GM23248 (cell line): ENCODE data around the gene LIX1L. TPM values are rescaled to one million over a fixed set of nuclear protein-coding genes. Genes with fewer than 3 reads are reported as not detected.

Source experiments
- DNase-seq: peaks from one replicate; pipeline ENCODE4 v3.0.0-alpha.2; 2015
- H2AFZ ChIP-seq: fragments of 200-600 bp; sonication (generic); 2 replicates; pipeline ENCODE4 v1.6.1; 2016; ENCODE audit warnings: antibody characterized with exemption
- H3F3A ChIP-seq: fragments of 200-600 bp; sonication (generic); 2 replicates; pipeline ENCODE4 v1.6.1; 2016; ENCODE audit warnings: mild to moderate bottlenecking, antibody characterized with exemption, mixed run types; ENCODE audit not compliant: insufficient read depth
- H3K27ac ChIP-seq: fragments of 200-600 bp; sonication (generic); 2 replicates; pipeline ENCODE4 v1.5.1; 2016; ENCODE audit warnings: mild to moderate bottlenecking
- H3K27me3 ChIP-seq: fragments of 200-600 bp; sonication (generic); replicated peaks from 2 replicates; pipeline ENCODE4 v1.6.1; 2016; ENCODE audit warnings: mild to moderate bottlenecking; ENCODE audit not compliant: insufficient read depth
- H3K36me3 ChIP-seq: fragments of 200-600 bp; sonication (generic); 2 replicates; pipeline ENCODE4 v1.6.1; 2016; ENCODE audit warnings: low read depth, mild to moderate bottlenecking
- H3K4me1 ChIP-seq: fragments of 200-600 bp; sonication (generic); 2 replicates; pipeline ENCODE4 v1.6.1; 2016; ENCODE audit warnings: mild to moderate bottlenecking; ENCODE audit not compliant: insufficient read depth
- H3K4me2 ChIP-seq: fragments of 200-600 bp; sonication (generic); one replicate; pipeline ENCODE4 v1.6.1; 2016; ENCODE audit warnings: mild to moderate bottlenecking; ENCODE audit not compliant: unreplicated experiment
- H3K4me3 ChIP-seq: fragments of 200-600 bp; sonication (generic); 2 replicates; pipeline ENCODE4 v1.5.1; 2016; ENCODE audit warnings: mild to moderate bottlenecking
- H3K79me2 ChIP-seq: fragments of 200-600 bp; sonication (generic); 2 replicates; pipeline ENCODE4 v1.6.1; 2016; ENCODE audit warnings: mild to moderate bottlenecking; ENCODE audit not compliant: insufficient read depth
- H3K9ac ChIP-seq: fragments of 200-600 bp; sonication (generic); 2 replicates; pipeline ENCODE4 v1.6.1; 2016; ENCODE audit warnings: mild to moderate bottlenecking
- H3K9me2 ChIP-seq: fragments of 200-600 bp; sonication (generic); 2 replicates; pipeline ENCODE4 v1.6.1; 2016; ENCODE audit warnings: mixed run types, mild to moderate bottlenecking, moderate library complexity; ENCODE audit not compliant: insufficient read depth
- H3K9me3 ChIP-seq: fragments of 200-600 bp; sonication (generic); one replicate; pipeline ENCODE4 v1.6.1; 2017; ENCODE audit warnings: low read depth
- H4K20me1 ChIP-seq: fragments of 200-600 bp; sonication (generic); 2 replicates; pipeline ENCODE4 v1.6.0; 2016; ENCODE audit not compliant: insufficient read depth
- EZH2 ChIP-seq: fragments of 200-600 bp; sonication (generic); IDR thresholded peaks from 2 replicates; pipeline ENCODE4 v1.6.1; 2018; ENCODE audit warnings: antibody characterized with exemption, mild to moderate bottlenecking; ENCODE audit not compliant: insufficient read depth, poor library complexity, severe bottlenecking
- EZH2phosphoT487 ChIP-seq: fragments of 200-600 bp; sonication (generic); IDR thresholded peaks from 2 replicates; pipeline ENCODE4 v1.6.1; 2018; ENCODE audit warnings: antibody characterized with exemption, moderate library complexity, mild to moderate bottlenecking, low read depth; ENCODE audit not compliant: insufficient read depth
- WGBS, 2 experiments: methylation state at CpG; one replicate each; pipeline ENCODE4 v1.1.6; 2015 to 2017; ENCODE audit warnings: low lambda C conversion rate in 2 of 2, low coverage in 1 of 2; ENCODE audit errors: missing lambda C conversion rate in 2 of 2; 5-methylcytosine and 5-hydroxymethylcytosine counted together
- in situ Hi-C: fragments of 300-500 bp; cut with MboI; formaldehyde crosslinking; loops from 2 replicates; pipeline ENCODE4 v1.15.0; 2020
- polyA plus RNA-seq: library from polyadenylated mRNA; unstranded; fragments of >200 nt; fragmentation: Nextera tagmentation; extraction: Ambion mirVana; gene quantifications from 2 replicates; pipeline ENCODE4 v1.2.1, GENCODE V29; 2016
- total RNA-seq: library from RNA; depleted of rRNA; stranded (reverse); fragments of >200 nt; shearing (Covaris generic); gene quantifications from 2 replicates; pipeline ENCODE4 v1.2.3, GENCODE V29; 2014; rRNA removed

The LIX1L gene
- total and polyA plus RNA-seq, 2 experiments from 2014 or later: 18.3 to 36.5 TPM

GRCh38 chr1:145884675-145885074 is 73.1 kb downstream of the LIX1L start:
- peak; percentile 88 for DNase-seq
- no peaks in the 10 kb centered on the region for H3K79me2 ChIP-seq
- H3K4me1 ChIP-seq: peaks cover 15% of the 10 kb centered on the region
- no peaks in the 10 kb centered on the region for H3K27me3 ChIP-seq
- WGBS, 2 experiments: 81 to 100% methylated on average over 1 of the region's 1 CpG
- no peak overlapping the region for H3K9ac ChIP-seq
- H4K20me1 ChIP-seq: no peaks in the 10 kb centered on the region
- H3K36me3 ChIP-seq: no peaks in the 10 kb centered on the region
- no peak overlapping the region for H2AFZ ChIP-seq
- no peak overlapping the region for H3K4me3 ChIP-seq
- peaks cover 17% of the 10 kb centered on the region; the same call in 1 of the 2 replicates for H3F3A ChIP-seq
- H3K9me3 ChIP-seq: no peaks in the 10 kb centered on the region
- in situ Hi-C loops: no loop called here
- TF ChIP-seq EZH2: no peak
- no peak for TF ChIP-seq EZH2phosphoT487
- H3K27ac ChIP-seq: peak overlapping the region; percentile 38
- H3K9me2 ChIP-seq: no peaks in the 10 kb centered on the region
- peak overlapping the region; percentile 81 for H3K4me2 ChIP-seq

Other genes starting within 250 kb of the LIX1L start
- gene CD160, start 238.5 kb downstream of the LIX1L start, total RNA-seq: not detected in 2 replicates
- 0.25 and 0.33 TPM in 2 replicates for gene CD160, start 238.5 kb downstream of the LIX1L start, polyA plus RNA-seq
- gene RNF115, start 133.9 kb downstream of the LIX1L start, total RNA-seq: 14.5 and 14.8 TPM in 2 replicates
- gene RNF115, start 133.9 kb downstream of the LIX1L start, polyA plus RNA-seq: 13.9 and 14.2 TPM in 2 replicates
- gene POLR3C, start 133.8 kb downstream of the LIX1L start, total RNA-seq: 23.1 and 42.2 TPM in 2 replicates
- 38.4 and 39.0 TPM in 2 replicates for gene POLR3C, start 133.8 kb downstream of the LIX1L start, polyA plus RNA-seq
- 5.9 and 12.0 TPM in 2 replicates for gene NUDT17, start 112.4 kb downstream of the LIX1L start, total RNA-seq
- gene NUDT17, start 112.4 kb downstream of the LIX1L start, polyA plus RNA-seq: 7.8 and 9.5 TPM in 2 replicates
- gene PIAS3, start 98.9 kb downstream of the LIX1L start, total RNA-seq: 22.2 and 32.5 TPM in 2 replicates
- gene PIAS3, start 98.9 kb downstream of the LIX1L start, polyA plus RNA-seq: 58.3 and 63.0 TPM in 2 replicates
- gene ANKRD35, start 72.2 kb downstream of the LIX1L start, total RNA-seq: 0.38 and 0.65 TPM in 2 replicates
- 3.4 and 3.5 TPM in 2 replicates for gene ANKRD35, start 72.2 kb downstream of the LIX1L start, polyA plus RNA-seq
- 0.13 and 0.65 TPM in 2 replicates for gene ITGA10, start 48.0 kb downstream of the LIX1L start, total RNA-seq
- gene ITGA10, start 48.0 kb downstream of the LIX1L start, polyA plus RNA-seq: 0.31 and 0.35 TPM in 2 replicates
- 32.2 and 34.5 TPM in 2 replicates for gene PEX11B, start 39.3 kb downstream of the LIX1L start, total RNA-seq
- 37.1 and 37.9 TPM in 2 replicates for gene PEX11B, start 39.3 kb downstream of the LIX1L start, polyA plus RNA-seq
- gene RBM8A, start 30.5 kb downstream of the LIX1L start, total RNA-seq: 112 and 127 TPM in 2 replicates
- gene RBM8A, start 30.5 kb downstream of the LIX1L start, polyA plus RNA-seq: 204 and 210 TPM in 2 replicates
- gene ANKRD34A, start 6.6 kb upstream of the LIX1L start, total RNA-seq: 0.25 and 1.3 TPM in 2 replicates
- gene ANKRD34A, start 6.6 kb upstream of the LIX1L start, polyA plus RNA-seq: 1.9 and 2.3 TPM in 2 replicates
- 17.4 and 24.2 TPM in 2 replicates for gene POLR3GL, start 6.7 kb upstream of the LIX1L start, total RNA-seq
- gene POLR3GL, start 6.7 kb upstream of the LIX1L start, polyA plus RNA-seq: 34.7 and 37.9 TPM in 2 replicates
- 221 and 263 TPM in 2 replicates for gene TXNIP, start 38.6 kb upstream of the LIX1L start, total RNA-seq
- gene TXNIP, start 38.6 kb upstream of the LIX1L start, polyA plus RNA-seq: 169 and 180 TPM in 2 replicates
- gene HJV, start 63.7 kb upstream of the LIX1L start, total RNA-seq: not detected in 2 replicates
- gene HJV, start 63.7 kb upstream of the LIX1L start, polyA plus RNA-seq: not detected in 2 replicates
- 2.3 and 3.2 TPM in 2 replicates for gene NBPF10, start 186.8 kb upstream of the LIX1L start, total RNA-seq
- 1.1 and 1.3 TPM in 2 replicates for gene NBPF10, start 186.8 kb upstream of the LIX1L start, polyA plus RNA-seq